GM12873 (cell line): ENCODE results near the gene SGSM2.

ENCODE experiments used
- CTCF ChIP-seq: IDR thresholded peaks from 2 replicates; pipeline ENCODE4 v1.5.1; 2012; ENCODE audit warnings: low read depth, mild to moderate bottlenecking, moderate library complexity, low read length, control low read depth; ENCODE audit not compliant: insufficient read depth; ENCODE audit errors: missing control alignments

The SGSM2 gene

GRCh38 chr17:2377659-2378058, 40.4 kb downstream of the SGSM2 start:
- TF ChIP-seq CTCF: no peak

GRCh38 chr17:2378905-2379304, 41.6 kb downstream of the SGSM2 start:
- no peak for TF ChIP-seq CTCF

GRCh38 chr17:2379489-2380225, 42.4 kb downstream of the SGSM2 start:
- no peak for TF ChIP-seq CTCF

- TF ChIP-seq CTCF: no peak
These were observed 43.1 kb downstream of the SGSM2 start for GRCh38 chr17:2380226-2380922.

- TF ChIP-seq CTCF: no peak
These were observed 43.8 kb downstream of the SGSM2 start for GRCh38 chr17:2380950-2381649.

GRCh38 chr17:2383628-2384167, 46.4 kb downstream of the SGSM2 start:
- no peak for TF ChIP-seq CTCF

- no peak for TF ChIP-seq CTCF
These were observed 47.3 kb downstream of the SGSM2 start for GRCh38 chr17:2384439-2385127.
